ENCODE results near the gene SMAD3. TPM values are rescaled to one million over a fixed set of nuclear protein-coding genes. Genes with fewer than 3 reads are reported as not detected.

Gene SMAD3
- total RNA-seq, 1 donor = 96.3 TPM

DNA sequence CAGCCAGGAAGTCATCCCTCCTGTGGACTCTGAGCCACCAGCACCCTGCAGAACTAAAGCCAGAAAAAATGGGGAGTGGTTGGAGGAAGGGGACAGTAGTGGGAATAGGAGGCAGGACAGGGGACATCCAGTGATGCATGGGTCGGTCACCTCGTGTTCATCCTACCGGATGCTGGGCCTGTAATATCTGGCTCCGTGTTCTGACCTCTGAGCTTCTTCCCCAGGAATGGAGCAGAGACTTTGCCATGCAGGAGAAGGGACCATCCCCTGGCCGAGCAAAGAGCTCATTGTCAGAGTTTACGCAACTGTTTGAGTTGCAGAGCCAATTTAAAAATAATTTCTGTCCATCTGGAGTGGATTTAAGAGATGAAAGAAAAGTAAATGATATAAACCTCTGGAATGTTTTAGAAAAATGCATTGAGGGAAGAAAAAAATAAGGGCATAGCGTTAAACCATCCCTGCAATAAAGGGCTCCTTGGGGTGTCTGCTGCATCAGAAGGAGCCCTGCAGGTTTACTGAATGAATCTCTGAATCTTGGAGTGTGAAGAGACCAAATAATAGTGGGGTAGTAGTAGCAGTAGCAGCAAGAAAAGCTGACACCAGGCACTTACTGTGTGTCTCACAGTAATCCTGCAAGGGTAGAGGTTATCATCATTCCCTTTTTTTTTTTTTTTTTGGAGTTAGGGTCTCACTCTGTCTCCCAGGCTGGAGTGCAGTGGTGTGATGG is 118.2 kb downstream of the SMAD3 start:
- peak; percentile 92 for DNase-seq (ENCODE audit: low read depth)
- no peak overlapping the region for H3K4me3 ChIP-seq (ENCODE audit: low read depth, low read length)

DNA sequence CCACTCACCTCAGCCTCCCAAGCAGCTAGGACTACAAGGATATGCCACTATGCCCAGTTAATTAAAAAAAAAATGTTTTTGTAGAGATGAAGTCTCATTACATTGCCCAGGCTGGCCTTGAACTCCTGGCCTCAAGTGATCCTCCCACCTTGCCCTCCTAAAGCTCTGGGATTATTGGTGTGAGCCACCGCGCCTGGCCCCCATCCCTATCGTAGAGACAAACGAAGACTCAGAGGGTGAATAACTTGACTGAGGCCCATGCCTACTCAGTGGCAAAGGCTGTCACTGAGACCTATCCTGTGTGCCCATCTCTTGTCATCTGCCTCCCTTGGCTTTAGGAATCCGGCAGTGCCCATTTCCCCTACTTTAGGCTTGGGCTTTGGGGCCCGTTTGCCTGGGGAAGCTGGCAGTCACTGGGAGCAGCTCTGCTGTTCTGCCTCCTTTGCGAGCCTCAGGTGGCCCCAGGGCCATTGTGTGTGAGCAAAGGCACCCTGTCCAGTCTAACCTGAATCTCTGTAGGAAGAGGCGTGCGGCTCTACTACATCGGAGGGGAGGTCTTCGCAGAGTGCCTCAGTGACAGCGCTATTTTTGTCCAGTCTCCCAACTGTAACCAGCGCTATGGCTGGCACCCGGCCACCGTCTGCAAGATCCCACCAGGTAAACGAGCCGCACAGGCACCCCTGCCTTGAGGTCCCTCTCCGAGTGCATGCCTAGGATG is 119.0 kb downstream of the SMAD3 start:
- DNase-seq (ENCODE audit: low read depth) = no peak
- no peak overlapping the region for H3K4me3 ChIP-seq (ENCODE audit: low read depth, low read length)
- TF ChIP-seq, protein P1, sequence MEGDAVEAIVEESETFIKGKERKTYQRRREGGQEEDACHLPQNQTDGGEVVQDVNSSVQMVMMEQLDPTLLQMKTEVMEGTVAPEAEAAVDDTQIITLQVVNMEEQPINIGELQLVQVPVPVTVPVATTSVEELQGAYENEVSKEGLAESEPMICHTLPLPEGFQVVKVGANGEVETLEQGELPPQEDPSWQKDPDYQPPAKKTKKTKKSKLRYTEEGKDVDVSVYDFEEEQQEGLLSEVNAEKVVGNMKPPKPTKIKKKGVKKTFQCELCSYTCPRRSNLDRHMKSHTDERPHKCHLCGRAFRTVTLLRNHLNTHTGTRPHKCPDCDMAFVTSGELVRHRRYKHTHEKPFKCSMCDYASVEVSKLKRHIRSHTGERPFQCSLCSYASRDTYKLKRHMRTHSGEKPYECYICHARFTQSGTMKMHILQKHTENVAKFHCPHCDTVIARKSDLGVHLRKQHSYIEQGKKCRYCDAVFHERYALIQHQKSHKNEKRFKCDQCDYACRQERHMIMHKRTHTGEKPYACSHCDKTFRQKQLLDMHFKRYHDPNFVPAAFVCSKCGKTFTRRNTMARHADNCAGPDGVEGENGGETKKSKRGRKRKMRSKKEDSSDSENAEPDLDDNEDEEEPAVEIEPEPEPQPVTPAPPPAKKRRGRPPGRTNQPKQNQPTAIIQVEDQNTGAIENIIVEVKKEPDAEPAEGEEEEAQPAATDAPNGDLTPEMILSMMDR (IDR thresholded peaks at IDR 0.05; ENCODE audit: insufficient read depth, low read length) = no peak

More for the DNA sequence above, 118.2 kb downstream of the SMAD3 start:
- TF ChIP-seq, protein P1 (IDR thresholded peaks at IDR 0.05; ENCODE audit: insufficient read depth, low read length) = no peak

DNA sequence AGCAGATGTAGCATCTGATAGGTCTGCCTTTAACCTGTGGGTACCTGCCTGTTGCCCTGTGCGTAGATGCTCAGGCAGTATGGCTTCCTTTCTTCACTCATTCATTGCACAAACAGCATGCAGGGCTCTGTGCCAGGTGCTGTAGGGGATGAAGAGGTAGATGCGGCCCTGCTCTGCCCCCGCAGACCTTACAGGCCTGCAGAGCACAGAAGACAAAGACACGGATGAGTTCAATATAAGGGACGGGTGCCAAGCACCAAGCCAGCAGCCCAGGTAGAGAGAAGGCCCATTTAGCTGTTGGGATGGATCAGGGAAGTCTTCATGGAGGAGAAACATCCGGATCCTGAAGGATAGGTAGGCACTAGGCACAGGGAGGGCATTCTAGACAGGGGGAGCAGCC is 119.6 kb downstream of the SMAD3 start:
- no peak overlapping the region for H3K4me3 ChIP-seq (ENCODE audit: low read depth, low read length)
- DNase-seq (ENCODE audit: low read depth) = no peak
- TF ChIP-seq, protein P1 (IDR thresholded peaks at IDR 0.05; ENCODE audit: insufficient read depth, low read length) = no peak

DNA sequence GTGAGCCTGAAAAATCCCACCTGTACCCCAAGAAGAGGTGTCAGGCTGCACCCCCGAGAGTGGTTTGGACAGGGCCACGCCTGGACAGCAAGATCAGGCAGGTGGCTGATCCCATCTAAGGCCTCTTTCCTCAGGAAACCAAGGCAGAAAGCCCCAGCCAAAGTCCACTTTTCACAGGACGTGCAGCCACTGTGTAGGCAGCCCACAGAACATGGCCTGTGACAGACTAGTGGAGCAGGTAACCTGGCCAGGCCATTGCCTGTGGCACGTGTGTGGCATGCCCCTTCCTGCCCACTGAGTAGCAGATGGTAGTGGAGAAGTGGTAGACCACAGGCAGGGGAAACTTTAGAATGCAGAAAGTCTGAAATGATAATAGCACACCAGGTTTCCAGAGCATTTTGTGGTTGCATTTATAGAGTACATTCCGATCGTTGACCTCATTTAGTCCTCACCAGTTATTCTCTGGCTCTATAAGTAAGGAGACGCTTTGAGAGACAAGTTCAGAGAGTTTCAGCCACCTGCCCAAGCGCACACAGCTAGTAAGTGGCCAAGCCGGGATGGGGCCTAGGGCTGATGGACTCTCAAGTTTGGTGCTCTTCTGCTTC is 120.3 kb downstream of the SMAD3 start:
- TF ChIP-seq, protein P1 (IDR thresholded peaks at IDR 0.05; ENCODE audit: insufficient read depth, low read length) = no peak
- no peak overlapping the region for H3K4me3 ChIP-seq (ENCODE audit: low read depth, low read length)
- DNase-seq (ENCODE audit: low read depth) = peak; percentile 58

DNA sequence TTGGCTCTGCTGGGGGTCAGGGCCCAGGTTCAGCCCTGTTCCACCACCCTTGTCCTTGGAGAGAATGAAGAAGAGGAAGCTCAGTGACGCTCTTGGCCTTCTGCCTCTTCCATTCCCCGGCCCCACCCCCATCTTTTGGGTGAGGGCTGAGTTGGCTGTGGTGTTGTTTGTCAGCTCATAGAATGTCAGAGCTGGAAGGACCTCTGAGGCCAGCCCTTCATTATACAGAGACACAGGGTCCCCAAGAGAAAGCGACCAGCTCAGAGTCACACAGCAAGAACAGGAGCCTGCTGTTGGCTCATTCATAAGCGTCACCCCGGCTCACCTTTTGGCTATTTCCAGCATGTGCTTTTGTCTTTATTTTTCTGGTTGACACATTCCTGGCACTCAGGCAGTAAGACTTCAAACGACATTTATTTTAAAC is 120.8 kb downstream of the SMAD3 start:
- TF ChIP-seq, protein P1 (IDR thresholded peaks at IDR 0.05; ENCODE audit: insufficient read depth, low read length) = no peak
- peak; percentile 68 for DNase-seq (ENCODE audit: low read depth)
- no peak overlapping the region for H3K4me3 ChIP-seq (ENCODE audit: low read depth, low read length)

DNA sequence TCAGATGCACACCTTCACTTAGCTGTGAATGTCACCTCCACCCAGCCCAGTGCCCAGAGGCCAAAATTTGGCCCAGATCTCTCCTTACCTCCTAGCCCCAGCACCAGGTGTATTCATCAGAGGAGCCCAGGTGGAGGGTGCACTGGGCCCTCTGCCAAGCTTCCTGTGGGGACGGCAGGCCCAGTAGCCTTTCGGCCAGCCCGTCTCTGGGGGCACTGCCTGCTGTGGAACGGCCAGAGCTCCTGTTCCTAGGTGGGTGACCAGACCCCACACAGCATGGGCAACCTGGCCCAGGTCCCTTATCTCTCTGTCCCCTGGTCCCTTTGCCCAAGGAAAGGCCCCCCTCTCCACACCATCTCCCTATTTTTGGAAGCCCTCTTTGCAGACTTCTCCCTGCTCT is 121.3 kb downstream of the SMAD3 start:
- H3K4me3 ChIP-seq (ENCODE audit: low read depth, low read length) = no peak overlapping the region
- DNase-seq (ENCODE audit: low read depth) = no peak
- TF ChIP-seq, protein P1 (IDR thresholded peaks at IDR 0.05; ENCODE audit: insufficient read depth, low read length) = no peak
